ENCODE results near the gene MARCHF6.

DNA sequence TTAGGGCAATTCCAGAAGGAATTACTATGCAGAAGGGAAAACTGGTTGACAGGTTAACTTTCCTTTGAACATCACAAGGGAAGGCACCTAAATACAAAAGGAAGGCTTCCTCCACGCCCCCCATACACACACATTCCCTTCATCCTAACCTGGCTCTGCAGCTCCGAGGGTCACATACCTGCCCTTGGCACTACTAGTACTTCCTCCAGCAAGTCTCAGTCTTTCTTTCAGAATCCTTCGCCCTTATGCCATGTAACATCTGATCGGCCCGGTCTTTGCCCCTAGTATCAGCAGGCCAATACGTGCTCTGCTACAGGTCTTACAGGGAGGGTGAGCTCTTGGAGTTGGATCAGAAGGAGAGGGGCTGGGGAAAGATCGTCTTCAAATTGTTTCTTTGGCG lies 1.6 kb upstream of the MARCHF6 start:
- TF ChIP-seq EZH2 (IDR thresholded peaks at IDR 0.05; ENCODE audit: borderline replicate concordance, low read depth, low read length, poor library complexity, severe bottlenecking) = no peak
- TF ChIP-seq, protein P1, sequence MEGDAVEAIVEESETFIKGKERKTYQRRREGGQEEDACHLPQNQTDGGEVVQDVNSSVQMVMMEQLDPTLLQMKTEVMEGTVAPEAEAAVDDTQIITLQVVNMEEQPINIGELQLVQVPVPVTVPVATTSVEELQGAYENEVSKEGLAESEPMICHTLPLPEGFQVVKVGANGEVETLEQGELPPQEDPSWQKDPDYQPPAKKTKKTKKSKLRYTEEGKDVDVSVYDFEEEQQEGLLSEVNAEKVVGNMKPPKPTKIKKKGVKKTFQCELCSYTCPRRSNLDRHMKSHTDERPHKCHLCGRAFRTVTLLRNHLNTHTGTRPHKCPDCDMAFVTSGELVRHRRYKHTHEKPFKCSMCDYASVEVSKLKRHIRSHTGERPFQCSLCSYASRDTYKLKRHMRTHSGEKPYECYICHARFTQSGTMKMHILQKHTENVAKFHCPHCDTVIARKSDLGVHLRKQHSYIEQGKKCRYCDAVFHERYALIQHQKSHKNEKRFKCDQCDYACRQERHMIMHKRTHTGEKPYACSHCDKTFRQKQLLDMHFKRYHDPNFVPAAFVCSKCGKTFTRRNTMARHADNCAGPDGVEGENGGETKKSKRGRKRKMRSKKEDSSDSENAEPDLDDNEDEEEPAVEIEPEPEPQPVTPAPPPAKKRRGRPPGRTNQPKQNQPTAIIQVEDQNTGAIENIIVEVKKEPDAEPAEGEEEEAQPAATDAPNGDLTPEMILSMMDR (conservative IDR thresholded peaks at IDR 0.05; ENCODE audit: low read depth, low read length) = no peak
